Stimulated activated naive CD8-positive, alpha-beta T cell treated with anti-CD3 and anti-CD28 coated beads, Interleukin-15, Interleukin-2, amounts not matched to agents 100 U/mL and 50 U/mL, for 24 hours (primary cell): ENCODE data around the gene APOL2.
"Not testable (repeated sequence)": the region's sequence is repeated elsewhere in the genome, so short reads cannot be mapped to it uniquely, and the experiment has no call there.

ENCODE experiments used
- ATAC-seq: fragments of 150-1000 bp; cut with Tn5 transposase; one replicate; pipeline ENCODE4 v1.10.0; 2021
- DNase-seq: peaks from one replicate; pipeline ENCODE4 v3.0.0; 2021

The APOL2 gene

GRCh38 chr22:36197514-36198146 lies 41.7 kb downstream of the APOL2 start:
- DNase-seq (peak; percentile 35), ATAC-seq (peak; percentile 53)

- DNase-seq (no peak), ATAC-seq (no peak)
These were observed 42.3 kb downstream of the APOL2 start for GRCh38 chr22:36197065-36197440.

- DNase-seq (no peak), ATAC-seq (no peak)
These were observed 42.9 kb downstream of the APOL2 start for GRCh38 chr22:36196254-36197064.

GRCh38 chr22:36194971-36195370 lies 44.4 kb downstream of the APOL2 start:
- DNase-seq (peak; percentile 34), ATAC-seq (peak; percentile 56)

GRCh38 chr22:36194385-36194784 lies 44.9 kb downstream of the APOL2 start:
- no peak for ATAC-seq
- no peak for DNase-seq

- DNase-seq (no peak), ATAC-seq (no peak)
These were observed 45.8 kb downstream of the APOL2 start for GRCh38 chr22:36193577-36193976.

GRCh38 chr22:36193171-36193570 lies 46.2 kb downstream of the APOL2 start:
- DNase-seq (no peak), ATAC-seq (no peak)

GRCh38 chr22:36192542-36192941 lies 46.8 kb downstream of the APOL2 start:
- DNase-seq (no peak), ATAC-seq (no peak)

- ATAC-seq: no peak
- DNase-seq: no peak
These were observed 48.1 kb downstream of the APOL2 start for GRCh38 chr22:36191106-36191836.

GRCh38 chr22:36187862-36188261 lies 51.5 kb downstream of the APOL2 start:
- ATAC-seq, DNase-seq: not testable (repeated sequence)

GRCh38 chr22:36185828-36186624 lies 53.3 kb downstream of the APOL2 start:
- DNase-seq (no peak), ATAC-seq (no peak)

GRCh38 chr22:36184433-36185025 lies 54.8 kb downstream of the APOL2 start:
- DNase-seq (no peak), ATAC-seq (no peak)

GRCh38 chr22:36183446-36183845 lies 55.9 kb downstream of the APOL2 start:
- ATAC-seq (no peak), DNase-seq (no peak)

- DNase-seq (no peak), ATAC-seq (no peak)
These were observed 56.5 kb downstream of the APOL2 start for GRCh38 chr22:36182857-36183256.

- DNase-seq (no peak), ATAC-seq (no peak)
These were observed 57.3 kb downstream of the APOL2 start for GRCh38 chr22:36182056-36182455.

- DNase-seq (no peak), ATAC-seq (no peak)
These were observed 58.4 kb downstream of the APOL2 start for GRCh38 chr22:36180928-36181327.

GRCh38 chr22:36180038-36180880 lies 59.1 kb downstream of the APOL2 start:
- peak; percentile 92 for ATAC-seq
- peak; percentile 92 for DNase-seq

- ATAC-seq (no peak), DNase-seq (no peak)
These were observed 62.2 kb downstream of the APOL2 start for GRCh38 chr22:36177160-36177559.
